Measurements from ENCODE around the gene DSCAML1.

The DSCAML1 gene

GRCh38 chr11:117780456-117780855 lies 16.6 kb downstream of the DSCAML1 start:
- H3K4me2 ChIP-seq (ENCODE audit: low read length) = no peak overlapping the region
- H3K9me3 ChIP-seq (replicated peaks; ENCODE audit: low read length) = no peaks in the 10 kb centered on the region
- no peak overlapping the region for H3K4me3 ChIP-seq (ENCODE audit: low read length)
- no peaks in the 10 kb centered on the region for H3K36me3 ChIP-seq (ENCODE audit: insufficient read depth, low read length)
- no peak overlapping the region for H3K9ac ChIP-seq (ENCODE audit: low read depth, low read length)
- H3K4me1 ChIP-seq (ENCODE audit: control insufficient read depth, insufficient read depth, low read length) = no peaks in the 10 kb centered on the region
- peaks cover 35% of the 10 kb centered on the region for H3K27me3 ChIP-seq (ENCODE audit: control insufficient read depth, insufficient read depth, low read length)

GRCh38 chr11:117774553-117774952 lies 22.5 kb downstream of the DSCAML1 start:
- H3K9ac ChIP-seq (ENCODE audit: low read depth, low read length) = no peak overlapping the region
- H3K4me2 ChIP-seq (ENCODE audit: low read length) = no peak overlapping the region
- H3K4me1 ChIP-seq (ENCODE audit: control insufficient read depth, insufficient read depth, low read length) = no peaks in the 10 kb centered on the region
- H3K27me3 ChIP-seq (ENCODE audit: control insufficient read depth, insufficient read depth, low read length) = peaks cover 21% of the 10 kb centered on the region
- H3K4me3 ChIP-seq (ENCODE audit: low read length) = no peak overlapping the region
- H3K36me3 ChIP-seq (ENCODE audit: insufficient read depth, low read length) = no peaks in the 10 kb centered on the region
- H3K9me3 ChIP-seq (replicated peaks; ENCODE audit: low read length) = no peaks in the 10 kb centered on the region

DNA sequence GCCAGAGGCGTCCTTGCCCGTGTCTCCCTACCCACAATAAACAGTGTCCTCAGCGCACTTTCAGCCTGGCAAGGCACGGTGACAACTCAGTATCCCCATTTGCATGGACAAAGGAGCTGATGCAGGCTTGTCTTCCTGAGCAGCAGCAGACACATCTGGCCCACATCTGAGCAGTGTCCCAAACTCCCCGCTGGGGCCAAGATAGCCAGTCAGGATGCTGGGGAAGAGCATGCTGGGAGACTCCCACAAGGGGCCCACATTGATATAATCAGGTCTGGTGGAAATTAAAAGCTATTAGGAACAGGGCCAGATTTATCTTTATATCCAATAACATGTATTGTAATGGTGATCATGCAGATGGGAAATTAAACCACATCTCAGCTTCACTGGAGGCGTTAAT lies 24.7 kb downstream of the DSCAML1 start:
- Histone ChIP-seq H3K4me3 (ENCODE audit: low read length) (no peak overlapping the region), H3K4me1 (ENCODE audit: control insufficient read depth, insufficient read depth, low read length) (no peaks in the 10 kb centered on the region), H3K9me3 (replicated peaks; ENCODE audit: low read length) (no peaks in the 10 kb centered on the region), H3K27me3 (ENCODE audit: control insufficient read depth, insufficient read depth, low read length) (peaks cover 9% of the 10 kb centered on the region), H3K36me3 (ENCODE audit: insufficient read depth, low read length) (no peaks in the 10 kb centered on the region), H3K4me2 (ENCODE audit: low read length) (no peak overlapping the region), H3K9ac (ENCODE audit: low read depth, low read length) (no peak overlapping the region)

GRCh38 chr11:117771841-117772240 lies 25.2 kb downstream of the DSCAML1 start:
- H3K4me3 ChIP-seq (ENCODE audit: low read length) = no peak overlapping the region
- H3K27me3 ChIP-seq (ENCODE audit: control insufficient read depth, insufficient read depth, low read length) = peaks cover 7% of the 10 kb centered on the region
- no peaks in the 10 kb centered on the region for H3K4me1 ChIP-seq (ENCODE audit: control insufficient read depth, insufficient read depth, low read length)
- H3K9ac ChIP-seq (ENCODE audit: low read depth, low read length) = no peak overlapping the region
- no peak overlapping the region for H3K4me2 ChIP-seq (ENCODE audit: low read length)
- H3K36me3 ChIP-seq (ENCODE audit: insufficient read depth, low read length) = no peaks in the 10 kb centered on the region
- no peaks in the 10 kb centered on the region for H3K9me3 ChIP-seq (replicated peaks; ENCODE audit: low read length)

GRCh38 chr11:117771197-117771596 lies 25.8 kb downstream of the DSCAML1 start:
- H3K4me2 ChIP-seq (ENCODE audit: low read length) = no peak overlapping the region
- no peaks in the 10 kb centered on the region for H3K4me1 ChIP-seq (ENCODE audit: control insufficient read depth, insufficient read depth, low read length)
- H3K9ac ChIP-seq (ENCODE audit: low read depth, low read length) = no peak overlapping the region
- no peaks in the 10 kb centered on the region for H3K36me3 ChIP-seq (ENCODE audit: insufficient read depth, low read length)
- H3K9me3 ChIP-seq (replicated peaks; ENCODE audit: low read length) = no peaks in the 10 kb centered on the region
- peaks cover 7% of the 10 kb centered on the region for H3K27me3 ChIP-seq (ENCODE audit: control insufficient read depth, insufficient read depth, low read length)
- no peak overlapping the region for H3K4me3 ChIP-seq (ENCODE audit: low read length)

DNA sequence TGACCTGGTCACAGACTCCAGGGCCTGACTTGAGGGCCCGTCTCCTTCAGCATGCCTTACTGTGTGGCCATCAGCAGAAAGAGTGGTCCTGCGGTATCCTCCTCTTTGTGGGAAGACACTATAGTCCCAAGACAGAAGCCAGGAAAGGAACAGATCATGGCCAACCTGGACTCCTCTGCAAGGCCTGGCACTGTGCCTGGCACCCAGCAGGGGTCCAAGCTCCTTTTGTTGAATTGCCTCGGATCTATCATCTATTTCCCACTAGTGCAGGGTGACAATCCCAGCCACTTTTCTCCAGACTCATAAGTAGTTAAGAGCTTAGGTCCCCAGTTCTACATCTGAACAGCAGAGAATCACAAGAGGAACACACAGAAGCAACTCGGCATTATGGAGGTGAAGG lies 27.0 kb downstream of the DSCAML1 start:
- H3K4me3 ChIP-seq (ENCODE audit: low read length) = no peak overlapping the region
- H3K4me1 ChIP-seq (ENCODE audit: control insufficient read depth, insufficient read depth, low read length) = no peaks in the 10 kb centered on the region
- H3K9me3 ChIP-seq (replicated peaks; ENCODE audit: low read length) = no peaks in the 10 kb centered on the region
- H3K4me2 ChIP-seq (ENCODE audit: low read length) = no peak overlapping the region
- H3K36me3 ChIP-seq (ENCODE audit: insufficient read depth, low read length) = no peaks in the 10 kb centered on the region
- H3K9ac ChIP-seq (ENCODE audit: low read depth, low read length) = no peak overlapping the region
- H3K27me3 ChIP-seq (ENCODE audit: control insufficient read depth, insufficient read depth, low read length) = peaks cover 10% of the 10 kb centered on the region

- no peak overlapping the region for H3K4me2 ChIP-seq (ENCODE audit: low read length)
- no peak overlapping the region for H3K9ac ChIP-seq (ENCODE audit: low read depth, low read length)
- H3K27me3 ChIP-seq (ENCODE audit: control insufficient read depth, insufficient read depth, low read length) = peaks cover 7% of the 10 kb centered on the region
- no peaks in the 10 kb centered on the region for H3K9me3 ChIP-seq (replicated peaks; ENCODE audit: low read length)
- no peaks in the 10 kb centered on the region for H3K36me3 ChIP-seq (ENCODE audit: insufficient read depth, low read length)
- no peak overlapping the region for H3K4me3 ChIP-seq (ENCODE audit: low read length)
- H3K4me1 ChIP-seq (ENCODE audit: control insufficient read depth, insufficient read depth, low read length) = no peaks in the 10 kb centered on the region
These were observed 27.5 kb downstream of the DSCAML1 start for GRCh38 chr11:117769533-117769932.

GRCh38 chr11:117768506-117768905 lies 28.5 kb downstream of the DSCAML1 start:
- Histone ChIP-seq H3K4me2 (ENCODE audit: low read length) (no peak overlapping the region), H3K27me3 (ENCODE audit: control insufficient read depth, insufficient read depth, low read length) (peaks cover 7% of the 10 kb centered on the region), H3K4me1 (ENCODE audit: control insufficient read depth, insufficient read depth, low read length) (no peaks in the 10 kb centered on the region), H3K9me3 (replicated peaks; ENCODE audit: low read length) (no peaks in the 10 kb centered on the region), H3K9ac (ENCODE audit: low read depth, low read length) (no peak overlapping the region), H3K36me3 (ENCODE audit: insufficient read depth, low read length) (no peaks in the 10 kb centered on the region), H3K4me3 (ENCODE audit: low read length) (no peak overlapping the region)

- H3K36me3 ChIP-seq (ENCODE audit: insufficient read depth, low read length) = no peaks in the 10 kb centered on the region
- H3K27me3 ChIP-seq (ENCODE audit: control insufficient read depth, insufficient read depth, low read length) = peaks cover 7% of the 10 kb centered on the region
- no peaks in the 10 kb centered on the region for H3K4me1 ChIP-seq (ENCODE audit: control insufficient read depth, insufficient read depth, low read length)
- no peak overlapping the region for H3K4me3 ChIP-seq (ENCODE audit: low read length)
- H3K9me3 ChIP-seq (replicated peaks; ENCODE audit: low read length) = no peaks in the 10 kb centered on the region
- no peak overlapping the region for H3K4me2 ChIP-seq (ENCODE audit: low read length)
- H3K9ac ChIP-seq (ENCODE audit: low read depth, low read length) = no peak overlapping the region
These were observed 29.9 kb downstream of the DSCAML1 start for GRCh38 chr11:117767071-117767470.

- Histone ChIP-seq H3K4me1 (ENCODE audit: control insufficient read depth, insufficient read depth, low read length) (no peaks in the 10 kb centered on the region), H3K36me3 (ENCODE audit: insufficient read depth, low read length) (no peaks in the 10 kb centered on the region), H3K4me2 (ENCODE audit: low read length) (no peak overlapping the region), H3K9ac (ENCODE audit: low read depth, low read length) (no peak overlapping the region), H3K4me3 (ENCODE audit: low read length) (no peak overlapping the region), H3K27me3 (ENCODE audit: control insufficient read depth, insufficient read depth, low read length) (peaks cover 7% of the 10 kb centered on the region), H3K9me3 (replicated peaks; ENCODE audit: low read length) (no peaks in the 10 kb centered on the region)
These were observed 30.4 kb downstream of the DSCAML1 start for GRCh38 chr11:117766576-117766975.

- Histone ChIP-seq H3K36me3 (ENCODE audit: insufficient read depth, low read length) (no peaks in the 10 kb centered on the region), H3K4me3 (ENCODE audit: low read length) (no peak overlapping the region), H3K9me3 (replicated peaks; ENCODE audit: low read length) (no peaks in the 10 kb centered on the region), H3K4me1 (ENCODE audit: control insufficient read depth, insufficient read depth, low read length) (no peaks in the 10 kb centered on the region), H3K4me2 (ENCODE audit: low read length) (no peak overlapping the region), H3K27me3 (ENCODE audit: control insufficient read depth, insufficient read depth, low read length) (peaks cover 7% of the 10 kb centered on the region), H3K9ac (ENCODE audit: low read depth, low read length) (no peak overlapping the region)
These were observed 31.0 kb downstream of the DSCAML1 start for GRCh38 chr11:117766026-117766425.

GRCh38 chr11:117765068-117765467 lies 31.9 kb downstream of the DSCAML1 start:
- H3K9me3 ChIP-seq (replicated peaks; ENCODE audit: low read length) = no peaks in the 10 kb centered on the region
- no peak overlapping the region for H3K9ac ChIP-seq (ENCODE audit: low read depth, low read length)
- H3K4me2 ChIP-seq (ENCODE audit: low read length) = no peak overlapping the region

More at GRCh38 chr11:117765068-117765467, 31.9 kb downstream of the DSCAML1 start:
- Histone ChIP-seq H3K4me1 (ENCODE audit: control insufficient read depth, insufficient read depth, low read length) (no peaks in the 10 kb centered on the region), H3K36me3 (ENCODE audit: insufficient read depth, low read length) (no peaks in the 10 kb centered on the region), H3K27me3 (ENCODE audit: control insufficient read depth, insufficient read depth, low read length) (peaks cover 7% of the 10 kb centered on the region), H3K4me3 (ENCODE audit: low read length) (no peak overlapping the region)
